GM19438 (cell line): ENCODE data around the gene DOCK4.

Source experiments
- ATAC-seq: cut with Tn5 transposase; IDR thresholded peaks from one replicate; pipeline ENCODE4 v1.9.1; 2021; ENCODE audit warnings: low read depth; ENCODE audit not compliant: unreplicated experiment

Gene DOCK4

DNA sequence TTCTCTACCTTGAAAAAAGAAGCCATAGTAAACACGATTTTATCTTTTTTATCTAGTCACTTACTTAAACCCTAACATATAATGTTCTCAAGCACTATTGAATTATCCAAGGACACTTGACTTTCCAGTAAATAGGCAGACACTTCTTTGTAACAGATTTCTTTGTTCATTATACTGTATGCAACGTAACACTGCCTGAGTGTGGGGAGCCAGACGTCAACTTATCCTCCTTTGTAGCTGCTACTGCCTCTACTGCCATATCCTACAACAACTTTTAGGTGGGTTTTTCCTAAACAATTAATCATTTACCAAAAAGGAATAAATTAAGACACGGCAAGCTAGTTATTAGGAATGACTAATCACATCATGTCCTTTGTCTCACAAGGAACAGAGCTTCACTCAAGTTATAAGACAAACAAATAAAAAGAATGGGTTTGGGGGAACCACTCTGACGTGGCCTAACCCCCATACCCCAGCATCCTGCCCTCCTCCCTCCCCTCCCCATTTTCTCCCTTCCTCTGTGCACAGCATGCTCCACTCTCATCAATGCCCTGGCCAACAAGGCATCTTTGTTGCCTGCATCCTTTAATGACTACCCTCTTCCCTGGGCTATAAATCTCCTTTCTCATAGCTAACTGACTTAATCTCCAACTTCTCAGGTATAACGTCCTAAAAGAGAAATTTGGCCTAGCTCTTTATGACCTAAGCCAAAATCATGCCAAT, 43.3 kb downstream of the DOCK4 start:
- no peak for ATAC-seq

DNA sequence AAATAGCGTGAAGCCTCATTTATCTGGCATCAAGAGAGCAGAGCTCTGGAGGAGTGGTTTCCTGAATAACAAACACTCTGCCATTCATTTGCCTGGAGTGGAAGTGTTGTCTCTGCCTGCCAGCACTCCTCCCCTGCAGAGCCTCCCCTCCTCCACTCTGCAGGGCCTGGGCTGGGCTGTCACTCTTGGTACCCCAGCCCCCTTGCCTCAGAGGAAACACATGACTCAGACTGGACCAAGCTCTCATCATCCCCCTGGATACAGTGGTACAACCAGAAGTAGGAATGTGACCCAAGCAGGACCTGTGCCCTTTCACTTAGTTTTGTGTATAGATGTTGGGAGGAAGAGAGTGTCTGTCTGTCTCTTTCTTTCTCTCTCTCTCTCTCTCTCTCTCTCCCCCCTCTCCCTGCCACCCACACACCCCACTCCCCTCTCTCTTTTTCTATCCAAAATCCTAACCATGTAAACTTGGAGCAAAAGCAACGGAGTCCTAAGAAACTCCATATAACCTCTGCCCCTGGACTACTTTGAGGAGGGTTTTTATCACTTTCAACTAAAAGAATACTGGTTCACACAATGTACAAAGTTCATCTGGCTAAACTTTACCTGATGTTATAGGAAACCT, 43.9 kb downstream of the DOCK4 start:
- no peak for ATAC-seq

DNA sequence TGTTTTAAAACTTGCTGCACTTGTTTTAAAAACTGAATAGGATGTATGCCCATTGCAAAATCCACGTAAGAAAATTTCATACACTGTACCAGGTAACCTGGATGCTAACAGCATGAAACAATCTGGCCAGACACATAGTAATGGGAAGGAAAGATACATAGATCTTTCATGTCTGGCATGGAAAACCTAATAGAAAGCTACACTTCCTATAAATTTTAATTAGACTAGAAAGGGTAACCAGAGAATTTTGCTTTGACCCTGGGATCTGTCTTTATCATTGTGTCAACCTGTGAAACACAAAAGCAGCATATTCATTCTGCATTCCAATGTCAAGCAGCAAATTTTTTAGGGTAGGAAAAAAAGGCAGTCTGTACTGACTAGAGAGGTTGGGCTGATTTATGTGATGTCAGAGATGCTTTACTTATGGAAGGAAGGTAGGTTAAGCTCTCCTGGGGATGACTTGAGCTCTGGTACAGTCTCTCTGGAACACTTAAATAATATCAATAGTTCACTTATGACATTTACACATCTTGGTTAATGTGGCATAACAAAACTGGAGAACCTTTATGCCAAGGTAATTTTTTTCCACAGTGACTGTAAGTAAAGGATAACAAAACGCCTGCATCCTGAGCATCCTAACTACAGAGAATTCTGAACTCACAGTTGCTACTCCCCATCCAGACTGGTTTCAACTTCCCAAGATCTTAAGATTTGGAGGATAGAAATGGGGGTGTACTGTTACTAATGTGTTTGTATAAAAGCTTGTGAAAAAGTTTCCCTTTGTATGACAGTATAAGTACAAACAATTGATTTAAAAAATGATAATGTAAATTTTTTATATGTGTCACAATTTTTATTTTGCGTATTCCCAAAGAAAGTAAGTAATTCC, 44.7 kb downstream of the DOCK4 start:
- no peak for ATAC-seq

DNA sequence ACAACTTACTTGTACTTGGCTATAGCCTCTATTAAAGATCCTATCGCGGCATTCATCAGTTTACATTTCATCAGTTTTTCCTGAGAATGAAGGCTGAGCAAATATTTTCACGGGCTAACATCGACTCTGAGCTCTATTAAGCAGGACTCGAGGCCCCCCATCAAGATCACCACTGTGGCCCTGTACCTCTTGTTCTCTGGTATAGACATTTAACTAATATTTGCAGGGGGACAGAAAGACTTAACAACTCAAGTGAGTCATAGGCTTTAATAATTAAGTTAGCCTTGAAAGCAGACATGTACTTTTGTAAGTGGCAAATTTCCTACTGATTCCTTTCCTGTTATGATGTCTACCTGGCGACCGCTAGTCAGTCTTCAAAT, 45.4 kb downstream of the DOCK4 start:
- no peak for ATAC-seq

DNA sequence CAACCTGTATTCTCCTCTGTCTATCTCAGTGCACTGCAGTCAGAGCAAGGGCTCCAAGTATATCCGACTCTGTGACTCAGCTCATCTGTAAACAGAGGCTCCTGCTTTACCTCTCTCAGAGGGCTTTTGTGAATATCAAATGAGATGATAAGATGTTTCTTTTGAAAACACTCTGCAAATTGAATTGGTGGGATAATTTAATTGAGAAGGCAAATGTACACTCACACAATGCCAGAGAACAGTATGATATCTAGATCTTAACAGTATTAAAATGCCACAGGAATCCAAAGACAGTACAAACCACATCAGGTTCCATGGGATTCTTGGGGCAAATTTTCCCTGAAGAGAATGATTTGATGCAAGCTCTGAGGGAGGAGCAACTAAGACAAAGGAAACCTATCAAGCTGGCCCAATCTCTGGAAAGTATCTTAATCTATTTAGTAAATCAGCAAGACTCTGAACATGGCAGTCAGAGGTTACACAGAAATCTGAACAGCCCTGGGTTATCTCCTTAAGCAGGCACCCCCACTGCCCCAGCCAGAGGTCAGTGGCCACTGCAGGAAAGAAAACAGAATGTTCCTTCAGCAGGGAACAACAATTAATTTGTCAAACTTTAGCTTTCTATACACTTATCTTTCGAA, 45.9 kb downstream of the DOCK4 start:
- ATAC-seq, result no peak

DNA sequence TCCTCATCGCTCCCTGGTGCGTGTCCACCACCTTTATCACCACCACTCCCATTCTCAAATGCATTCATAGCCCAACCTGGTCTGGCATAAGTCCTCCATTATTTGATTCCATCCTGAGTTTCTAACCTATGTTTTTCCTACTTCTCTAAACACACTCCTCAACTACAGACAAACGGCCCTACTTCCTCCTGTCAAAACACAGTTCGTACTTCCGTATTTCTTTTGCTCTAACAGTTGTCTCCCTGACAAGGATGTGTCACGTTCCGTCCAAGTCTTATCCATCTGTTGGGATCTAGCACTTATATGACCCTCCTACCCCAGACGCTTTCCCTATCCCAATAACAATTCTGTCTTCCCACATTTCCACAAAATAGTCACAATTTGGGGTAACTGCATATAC, 46.8 kb downstream of the DOCK4 start:
- ATAC-seq, result no peak

DNA sequence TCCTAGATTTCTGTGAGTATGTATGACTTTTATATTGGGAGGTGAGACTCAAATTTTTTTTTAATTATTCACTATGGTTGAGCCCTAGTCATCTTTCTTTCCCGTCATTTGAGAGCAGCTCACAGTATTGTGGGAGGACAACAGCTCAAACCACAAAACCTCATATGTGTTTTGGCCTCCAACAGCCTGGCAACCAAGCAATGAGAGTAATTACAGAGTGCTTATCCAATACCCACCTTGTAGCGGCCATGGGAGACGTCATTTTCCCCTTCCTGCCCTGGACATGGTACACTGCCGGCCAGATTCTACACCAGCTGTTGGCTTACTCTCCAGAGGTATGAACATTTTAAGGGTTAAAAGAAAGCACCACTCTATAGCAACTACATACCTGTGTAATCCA, 49.1 kb downstream of the DOCK4 start:
- ATAC-seq, result no peak

DNA sequence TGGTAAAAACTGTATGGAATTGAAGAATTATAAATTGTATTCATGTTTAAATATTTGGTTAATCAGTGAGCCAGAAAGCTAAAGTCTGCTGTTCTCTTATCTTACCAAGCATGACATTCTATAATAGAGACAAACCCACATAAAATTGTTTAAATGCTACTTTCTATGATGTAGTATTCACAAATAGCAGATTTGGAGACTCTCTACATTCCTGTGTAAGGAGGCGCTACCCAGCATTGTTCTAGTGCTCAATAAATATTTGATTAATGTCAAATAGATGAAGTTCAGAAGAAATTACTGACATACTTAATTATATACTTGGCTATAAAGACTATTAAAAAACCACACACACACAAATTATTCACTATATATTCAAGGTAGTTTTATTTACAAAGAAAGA, 49.8 kb downstream of the DOCK4 start:
- no peak for ATAC-seq

DNA sequence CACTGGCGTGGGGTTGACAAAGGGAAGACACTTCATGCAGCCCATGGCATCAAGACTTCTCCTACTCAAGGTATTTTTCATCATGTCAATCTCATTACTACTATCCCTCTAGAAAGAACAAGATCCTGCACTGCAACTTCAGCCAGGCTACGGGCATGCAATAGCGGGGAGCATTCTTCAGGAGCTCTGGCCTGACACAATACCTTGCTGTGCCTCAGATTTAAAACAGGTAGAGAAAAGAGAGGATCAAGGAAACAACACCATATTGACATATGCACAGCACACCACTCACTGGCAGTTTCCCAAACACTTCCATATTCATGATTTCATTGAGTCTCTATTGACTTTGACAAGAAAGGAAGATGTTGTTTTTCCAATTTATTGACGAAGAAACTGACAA, 51.5 kb downstream of the DOCK4 start:
- ATAC-seq, result no peak

DNA sequence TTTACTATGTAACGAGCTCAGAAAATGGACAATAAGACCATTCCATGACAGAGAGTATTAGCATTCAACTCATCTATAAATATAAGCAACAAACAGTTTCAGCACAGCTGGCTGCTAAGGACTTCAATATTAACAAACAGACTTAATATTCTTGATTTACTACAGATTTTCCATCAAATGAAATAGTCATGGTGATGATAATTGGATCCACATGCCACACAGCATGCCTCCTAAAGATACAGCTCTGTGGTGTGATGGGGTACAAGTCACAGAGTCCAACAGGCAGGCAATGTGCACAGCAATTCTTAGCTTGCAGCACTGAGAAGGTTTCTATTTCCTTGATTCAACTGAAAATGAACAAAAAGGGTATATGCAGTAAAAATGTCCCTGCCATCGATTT, 54.0 kb downstream of the DOCK4 start:
- no peak for ATAC-seq

DNA sequence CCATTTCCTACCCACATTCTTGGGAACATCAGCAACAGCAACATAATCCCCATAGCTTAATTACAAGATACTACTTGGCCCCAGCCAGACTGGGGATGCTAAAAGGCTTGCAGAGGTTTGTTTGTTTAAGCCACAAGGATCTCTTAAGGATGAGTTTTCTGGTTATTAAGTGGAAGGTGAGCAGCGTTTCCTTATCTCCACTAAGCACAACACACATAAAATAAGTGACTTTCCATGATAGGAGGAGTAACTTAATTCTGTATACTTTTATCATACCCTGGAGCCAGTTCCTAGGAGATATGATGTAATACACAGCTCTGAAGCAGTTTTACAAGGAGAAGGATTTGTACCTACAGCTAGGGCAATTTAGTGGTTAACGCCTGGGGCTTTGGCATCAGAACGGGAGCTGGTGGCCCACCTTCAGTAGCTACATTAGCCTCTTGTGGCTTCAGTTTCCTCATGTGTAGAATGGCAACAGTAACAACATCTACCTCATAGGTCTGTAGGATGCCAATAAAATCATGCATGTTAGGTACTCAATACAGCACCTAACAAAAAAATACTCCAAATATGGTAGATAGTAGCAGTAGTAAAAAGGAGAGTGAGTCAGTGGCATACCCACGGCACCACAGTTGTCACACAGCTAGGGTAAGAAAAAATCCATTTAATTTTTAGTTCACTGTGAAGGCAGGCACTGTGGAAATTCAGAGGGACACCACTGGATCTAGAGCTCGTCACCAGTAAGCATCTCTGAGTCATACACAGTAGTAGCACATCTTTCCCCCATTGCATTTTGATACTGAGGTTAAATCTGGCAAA, 55.2 kb downstream of the DOCK4 start:
- no peak for ATAC-seq

DNA sequence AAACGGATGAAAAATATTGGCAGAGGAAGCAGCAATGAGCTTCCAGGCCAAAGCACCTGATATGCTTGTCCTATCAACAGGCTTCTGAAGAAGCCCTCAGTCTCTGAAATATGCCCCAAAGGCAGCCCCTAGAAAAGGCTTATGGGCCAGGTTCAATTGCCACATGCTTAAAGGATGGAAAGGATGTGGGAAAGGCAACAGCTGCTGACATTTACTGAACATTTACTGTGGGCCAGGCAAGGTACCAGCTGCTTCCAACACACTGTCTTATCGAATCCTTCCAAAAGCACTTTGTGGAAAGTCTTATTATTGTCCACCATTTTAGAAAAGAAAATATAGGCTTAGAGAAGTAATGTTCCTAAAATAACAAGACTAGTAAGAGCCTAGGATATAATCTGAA, 56.5 kb downstream of the DOCK4 start:
- ATAC-seq, result no peak

DNA sequence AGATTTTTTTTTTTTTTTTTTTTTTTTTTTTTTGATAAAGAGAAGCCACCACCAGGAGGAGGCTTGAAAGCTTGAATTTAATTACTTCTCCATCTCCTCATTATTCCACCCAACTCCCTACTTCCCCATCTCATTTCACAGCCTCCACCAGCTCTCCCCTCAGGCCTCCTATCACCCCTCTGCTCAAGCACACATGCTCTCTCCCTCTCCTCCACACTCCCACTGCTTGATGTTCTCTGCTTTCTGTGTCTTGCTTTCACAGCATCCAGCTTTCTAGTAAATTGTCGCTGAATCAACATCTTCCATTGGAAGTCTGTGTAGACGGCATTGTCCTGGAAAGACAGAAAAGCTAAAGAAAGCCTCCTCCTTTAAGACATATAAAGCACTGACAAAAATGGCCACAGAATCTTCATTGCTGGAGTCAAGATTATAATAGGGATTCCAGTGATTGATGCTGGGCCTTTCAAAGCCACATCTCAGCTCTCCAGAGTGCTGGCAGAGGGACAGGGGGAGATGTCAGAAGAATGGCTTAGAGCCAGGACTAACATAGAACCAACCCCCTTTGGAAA, 58.3 kb downstream of the DOCK4 start:
- ATAC-seq, result no peak

DNA sequence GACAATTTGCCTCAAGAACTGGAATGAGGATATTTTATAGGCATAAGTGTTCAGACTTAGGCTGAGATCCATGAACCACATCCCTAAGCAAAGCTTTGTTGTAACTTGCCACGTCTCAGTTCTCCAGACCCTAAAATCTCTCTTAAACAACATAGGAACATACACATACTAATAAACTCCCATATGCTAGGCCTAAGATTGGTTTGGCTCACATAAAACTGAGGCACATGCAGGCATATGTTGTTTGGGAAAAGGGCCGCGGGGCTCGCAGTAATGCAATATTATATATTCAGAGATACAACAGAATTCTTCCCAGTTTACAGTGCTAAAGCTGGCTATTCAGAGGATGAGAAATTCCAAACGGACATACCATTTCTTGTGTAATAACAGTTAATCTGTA, 61.0 kb downstream of the DOCK4 start:
- no peak for ATAC-seq

DNA sequence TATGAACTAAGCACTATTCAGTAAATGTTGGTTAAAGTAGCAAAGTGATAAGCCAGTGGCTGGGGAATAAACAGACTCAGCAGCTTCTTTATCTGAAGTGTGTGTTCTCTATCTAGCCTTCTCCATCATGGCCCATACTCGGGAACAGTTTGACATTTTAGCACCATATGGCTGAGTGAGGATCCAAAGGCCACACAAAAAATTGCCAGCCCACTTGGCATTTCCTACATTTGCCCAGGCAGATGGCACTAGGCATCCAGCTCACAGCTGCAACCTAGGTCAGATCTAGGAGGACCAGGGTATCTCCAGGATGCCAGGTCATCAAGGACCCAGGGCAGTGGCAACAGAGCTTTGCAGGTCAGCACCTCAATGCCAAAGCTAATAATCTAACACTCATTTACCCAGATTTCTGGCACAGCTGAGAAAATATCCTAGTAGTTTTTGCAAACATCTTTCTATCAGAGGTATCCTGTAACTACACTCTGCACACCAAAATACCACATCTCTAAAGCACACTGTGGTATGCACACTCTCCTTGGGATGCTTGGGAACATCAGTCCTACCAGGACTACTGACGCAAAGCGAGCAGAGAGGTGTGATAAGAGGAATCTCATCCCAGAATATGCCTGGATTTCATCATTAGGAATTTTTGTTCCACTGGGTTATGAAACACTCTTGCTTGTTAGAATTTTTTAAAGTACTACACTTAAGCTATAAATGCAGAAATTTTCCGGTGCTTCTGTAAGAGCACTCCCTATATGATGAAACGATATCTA, 61.7 kb downstream of the DOCK4 start:
- no peak for ATAC-seq

DNA sequence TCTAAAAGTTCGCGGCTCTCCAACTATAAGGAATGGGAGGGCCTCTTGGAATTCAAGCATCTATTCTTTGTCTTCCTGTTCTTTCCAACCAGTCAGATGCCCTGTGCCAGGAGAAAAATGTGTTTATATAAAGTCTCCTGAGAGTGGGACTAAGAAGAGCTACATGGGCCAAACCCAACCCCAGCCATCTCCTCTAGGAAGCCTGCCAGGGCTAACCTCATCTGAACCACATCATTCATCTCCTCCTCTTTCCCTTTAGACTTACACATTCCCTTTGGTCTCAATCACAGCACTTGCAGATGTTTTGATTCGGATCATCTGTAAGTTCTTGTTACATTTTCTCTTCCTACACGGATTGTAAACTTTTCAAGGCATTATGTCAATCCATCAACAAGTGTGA, 62.6 kb downstream of the DOCK4 start:
- ATAC-seq, result no peak

DNA sequence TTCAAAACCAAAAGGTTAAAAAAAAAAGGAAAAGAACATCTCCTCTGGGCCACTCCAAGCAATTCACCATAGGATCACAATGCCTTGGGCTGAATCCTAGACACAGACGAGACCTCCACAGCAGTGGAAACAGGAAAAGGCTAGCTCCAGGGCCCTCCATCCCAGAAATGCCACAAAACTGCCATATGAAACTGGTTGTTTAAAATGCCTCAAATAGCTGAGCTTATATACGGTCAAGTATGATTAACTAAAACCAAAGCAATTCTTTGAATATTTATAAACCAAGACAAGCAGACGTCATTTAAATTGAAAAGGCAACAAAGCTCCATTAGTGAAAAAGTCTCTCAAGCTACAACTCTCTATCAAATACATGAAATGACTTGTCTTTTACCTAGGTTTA, 63.1 kb downstream of the DOCK4 start:
- no peak for ATAC-seq

DNA sequence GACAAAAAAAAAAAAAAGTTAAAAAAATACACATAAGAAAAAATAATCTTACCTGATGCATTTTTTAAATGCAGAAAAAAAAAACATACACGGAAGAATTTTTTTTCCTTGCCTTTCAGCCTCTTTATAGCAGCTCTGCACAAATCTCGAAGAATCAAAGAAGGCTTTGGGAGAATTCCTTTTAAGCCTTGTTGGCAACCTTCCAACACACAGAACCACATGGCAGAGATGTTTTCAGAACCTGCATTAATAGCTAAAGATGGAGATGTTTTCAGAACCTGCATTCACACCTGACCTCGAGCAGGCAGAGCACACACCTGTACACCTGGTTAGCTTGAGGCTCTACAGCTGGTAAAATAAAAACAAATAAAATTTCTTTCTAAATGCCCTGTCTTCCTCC, 65.6 kb downstream of the DOCK4 start:
- ATAC-seq, result no peak

DNA sequence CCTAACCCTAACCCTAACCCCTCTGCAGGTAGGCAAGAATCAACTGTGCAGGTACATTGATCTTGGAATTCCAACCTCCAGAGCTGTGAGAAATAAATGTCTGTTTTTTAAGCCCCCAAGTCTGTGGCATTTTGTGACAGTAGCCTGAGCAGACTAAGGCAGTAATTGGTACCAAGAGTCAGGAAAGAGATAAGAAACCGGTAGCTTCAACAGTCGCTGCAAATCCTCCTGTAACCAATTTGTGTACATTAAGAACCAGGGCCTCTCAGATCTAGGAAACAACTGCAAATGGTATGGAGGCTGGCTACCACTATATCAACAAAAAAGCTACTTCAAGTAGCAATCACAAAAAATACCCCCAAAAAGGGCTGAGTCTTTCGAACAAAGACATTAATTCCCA, 67.3 kb downstream of the DOCK4 start:
- ATAC-seq, result no peak
